H1 (cell line): ENCODE results near the gene TFF1. TPM values are rescaled to one million over a fixed set of nuclear protein-coding genes. Genes with fewer than 3 reads are reported as not detected.

Experiments
- CTCF ChIA-PET: fragments of 300-600 bp; sonication (Branson Sonifier 250); formaldehyde crosslinking; loops from one replicate; lab custom pipeline; 2021; ENCODE audit not compliant: partially characterized antibody; lab: Charles Lee
- POLR2A ChIA-PET: fragments of 300-600 bp; sonication (Branson Sonifier 250); formaldehyde crosslinking; loops from one replicate; lab custom pipeline; 2021; ENCODE audit warnings: inconsistent platforms; ENCODE audit not compliant: partially characterized antibody; lab: Charles Lee
- DNase-seq, 2 experiments: peaks; one replicate each; pipeline versions ENCODE4 v3.0.0 to v3.0.0-alpha.2; 2010 to 2022; ENCODE audit warnings: low spot score in 2 of 2, low read depth in 1 of 2, mixed read lengths in 1 of 2
- FAIRE-seq: peaks from 2 replicates; lab custom pipeline; 2011; peaks lifted over from hg19 to GRCh38; lab: Jason Lieb, UNC
- H2AFZ ChIP-seq: 2 replicates; pipeline ENCODE4 v1.8.1; 2012; ENCODE audit warnings: low read length, inconsistent platforms
- H2AK5ac ChIP-seq: 2 replicates; pipeline ENCODE4 v1.6.1; 2013; ENCODE audit warnings: low read depth, low read length
- H2BK120ac ChIP-seq: replicated peaks from 2 replicates; pipeline ENCODE3; 2013; ENCODE audit warnings: low read depth, low read length, inconsistent platforms
- H2BK12ac ChIP-seq: 2 replicates; pipeline ENCODE4 v1.6.1; 2013; ENCODE audit warnings: low read depth, low read length
- H2BK15ac ChIP-seq: 2 replicates; pipeline ENCODE4 v1.6.1; 2013; ENCODE audit warnings: low read length
- H2BK20ac ChIP-seq: 2 replicates; pipeline ENCODE4 v1.6.1; 2013; ENCODE audit warnings: low read length
- H2BK5ac ChIP-seq: 2 replicates; pipeline ENCODE4 v1.6.1; 2013; ENCODE audit warnings: low read depth, low read length
- H3K14ac ChIP-seq: 2 replicates; pipeline ENCODE4 v1.6.1; 2013; ENCODE audit warnings: inconsistent platforms; ENCODE audit not compliant: insufficient read length
- H3K18ac ChIP-seq: 2 replicates; pipeline ENCODE4 v1.6.1; 2013; ENCODE audit warnings: low read length; ENCODE audit errors: extremely low read depth
- H3K23ac ChIP-seq: 2 replicates; pipeline ENCODE4 v1.6.1; 2013; ENCODE audit warnings: inconsistent platforms; ENCODE audit not compliant: insufficient read length
- H3K23me2 ChIP-seq: 2 replicates; pipeline ENCODE4 v1.6.1; 2013; ENCODE audit warnings: low read depth, low read length
- H3K27ac ChIP-seq: 2 replicates; pipeline ENCODE4 v1.6.1; 2011; ENCODE audit warnings: low read depth, low read length, inconsistent platforms
- H3K27me3 ChIP-seq, 4 experiments: replicated peaks in 1 of 4; 1 replicate in 1 of 4; 2 replicates in 3 of 4; pipeline versions ENCODE4 v1.6.1 to v1.8.1; 2011 to 2013; ENCODE audit warnings: low read length in 3 of 4, mild to moderate bottlenecking in 3 of 4, inconsistent platforms in 2 of 4, mixed read lengths in 2 of 4, moderate library complexity in 1 of 4; ENCODE audit not compliant: control insufficient read depth in 3 of 4, insufficient read depth in 3 of 4; ENCODE audit errors: extremely low read depth in 1 of 4
- H3K36me3 ChIP-seq, 4 experiments: 2 replicates each; pipeline versions ENCODE4 v1.6.1 to v1.8.1; 2011 to 2013; ENCODE audit warnings: mild to moderate bottlenecking in 4 of 4, low read length in 3 of 4, moderate library complexity in 2 of 4, control low read depth in 1 of 4, inconsistent platforms in 1 of 4; ENCODE audit not compliant: insufficient read depth in 4 of 4, control insufficient read depth in 2 of 4
- H3K4ac ChIP-seq: replicated peaks from 2 replicates; pipeline ENCODE3; 2013; ENCODE audit warnings: low read length, low read depth, mixed read lengths, inconsistent platforms; ENCODE audit not compliant: insufficient read length
- H3K4me1 ChIP-seq, 4 experiments: replicated peaks in 1 of 4; 1 replicate in 1 of 4; 2 replicates in 3 of 4; pipeline versions ENCODE4 v1.6.1 to v1.8.1; 2011 to 2013; ENCODE audit warnings: low read length in 3 of 4, inconsistent platforms in 2 of 4, mixed read lengths in 1 of 4; ENCODE audit not compliant: insufficient read depth in 4 of 4, control insufficient read depth in 3 of 4
- H3K4me2 ChIP-seq, 2 experiments: 2 replicates each; pipeline versions ENCODE4 v1.6.1 to v1.8.1; 2011 to 2013; ENCODE audit warnings: low read depth in 2 of 2, low read length in 2 of 2, control low read depth in 1 of 2, inconsistent platforms in 1 of 2, mild to moderate bottlenecking in 1 of 2; ENCODE audit not compliant: insufficient read depth in 1 of 2
- H3K4me3 ChIP-seq, 4 experiments: fragments of 200-600, 300-600 bp in 1 of 4; sonication (generic), shearing (Covaris generic), sonication (Bioruptor Twin) in 1 of 4; 2 replicates each; pipeline versions ENCODE4 v1.5.1 to v1.8.1; 2011 to 2016; ENCODE audit warnings: low read length in 4 of 4, low read depth in 3 of 4, control low read depth in 2 of 4, inconsistent platforms in 2 of 4, mild to moderate bottlenecking in 2 of 4, mixed read lengths in 1 of 4, moderate library complexity in 1 of 4; ENCODE audit not compliant: insufficient read depth in 2 of 4; ENCODE audit errors: extremely low read depth in 1 of 4
- H3K56ac ChIP-seq: replicated peaks from 2 replicates; pipeline ENCODE3; 2013; ENCODE audit warnings: low read depth, mild to moderate bottlenecking, mixed read lengths, low read length, inconsistent platforms; ENCODE audit not compliant: insufficient read length
- H3K79me1 ChIP-seq: 2 replicates; pipeline ENCODE4 v1.6.1; 2013; ENCODE audit warnings: low read depth, low read length, control low read depth
- H3K79me2 ChIP-seq, 2 experiments: 2 replicates each; pipeline versions ENCODE4 v1.6.1 to v1.8.1; 2012 to 2013; ENCODE audit warnings: low read length in 2 of 2, mild to moderate bottlenecking in 2 of 2, inconsistent platforms in 1 of 2; ENCODE audit not compliant: insufficient read depth in 2 of 2, control insufficient read depth in 1 of 2
- H3K9ac ChIP-seq, 4 experiments: replicated peaks in 1 of 4; 1 replicate in 1 of 4; 2 replicates in 3 of 4; pipeline versions ENCODE4 v1.6.1 to v1.8.1; 2011 to 2013; ENCODE audit warnings: low read depth in 3 of 4, low read length in 3 of 4, control low read depth in 2 of 4, mild to moderate bottlenecking in 2 of 4, moderate library complexity in 2 of 4, inconsistent platforms in 1 of 4; ENCODE audit errors: extremely low read depth in 1 of 4
- H3K9me3 ChIP-seq, 2 experiments: 2 replicates each; pipeline versions ENCODE4 v1.6.1 to v1.8.1; 2012 to 2013; ENCODE audit warnings: mild to moderate bottlenecking in 2 of 2, moderate library complexity in 2 of 2, control low read depth in 1 of 2, inconsistent platforms in 1 of 2, low read depth in 1 of 2, low read length in 1 of 2, mixed read lengths in 1 of 2; ENCODE audit not compliant: insufficient read depth in 2 of 2
- H4K20me1 ChIP-seq, 2 experiments: replicated peaks in 1 of 2; 2 replicates each; pipeline versions ENCODE3 to v1.8.1; 2011 to 2013; ENCODE audit warnings: inconsistent platforms in 2 of 2, low read length in 2 of 2, mild to moderate bottlenecking in 1 of 2; ENCODE audit not compliant: insufficient read depth in 2 of 2, control insufficient read depth in 1 of 2
- H4K5ac ChIP-seq: 2 replicates; pipeline ENCODE4 v1.6.1; 2013; ENCODE audit warnings: low read length, low read depth, mixed read lengths, inconsistent platforms; ENCODE audit not compliant: insufficient read length
- H4K8ac ChIP-seq: 2 replicates; pipeline ENCODE4 v1.8.0; 2013; ENCODE audit warnings: mild to moderate bottlenecking, moderate library complexity, low read length, inconsistent platforms; ENCODE audit not compliant: insufficient read depth; ENCODE audit errors: extremely low read depth
- H4K91ac ChIP-seq: replicated peaks from 2 replicates; pipeline ENCODE3; 2013; ENCODE audit warnings: low read length, mixed read lengths, inconsistent platforms; ENCODE audit not compliant: insufficient read length
- CBX5 ChIP-seq: fragments of 300-800, 300-1000 bp; sonication (generic); IDR thresholded peaks from 2 replicates; pipeline ENCODE4 v1.7.1; 2016; ENCODE audit warnings: antibody characterized with exemption, low read length, low read depth
- CHD2 ChIP-seq: IDR thresholded peaks from 2 replicates; pipeline ENCODE4 v1.6.1; 2012; ENCODE audit warnings: low read length, improper control_type of control experiment
- CTBP2 ChIP-seq: IDR thresholded peaks from 2 replicates; pipeline ENCODE4 v1.7.0; 2011; ENCODE audit warnings: borderline replicate concordance, mild to moderate bottlenecking, moderate library complexity, mixed read lengths, low read length; ENCODE audit not compliant: insufficient read depth, insufficient read length
- E2F6 ChIP-seq: IDR thresholded peaks from 2 replicates; pipeline ENCODE4 v1.6.1; 2012; ENCODE audit warnings: inconsistent platforms
- KDM1A ChIP-seq: fragments of 200-600, 300-600 bp; sonication (generic); IDR thresholded peaks from 2 replicates; pipeline ENCODE4 v1.7.1; 2016; ENCODE audit warnings: mild to moderate bottlenecking, low read length, borderline replicate concordance
- POLR2AphosphoS5 ChIP-seq: IDR thresholded peaks from 2 replicates; pipeline ENCODE4 v1.6.1; 2011; ENCODE audit warnings: low read depth, low read length
- POU5F1 ChIP-seq: IDR thresholded peaks from 2 replicates; pipeline ENCODE4 v1.6.1; 2011; ENCODE audit warnings: low read depth, mild to moderate bottlenecking, low read length, moderate library complexity
- SAP30 ChIP-seq: fragments of 300-600 bp; sonication (generic); IDR thresholded peaks from 2 replicates; pipeline ENCODE4 v1.7.1; 2012; ENCODE audit warnings: low read length, moderate library complexity, mild to moderate bottlenecking, inconsistent platforms; ENCODE audit not compliant: insufficient read depth, insufficient replicate concordance
- SIN3A ChIP-seq, 2 experiments: IDR thresholded peaks in 1 of 2; conservative IDR thresholded peaks in 1 of 2; 2 replicates each; pipeline ENCODE4 v1.6.1; 2011 to 2012; ENCODE audit warnings: low read length in 2 of 2, improper control_type of control experiment in 1 of 2, low read depth in 1 of 2, mild to moderate bottlenecking in 1 of 2
- SP1 ChIP-seq: IDR thresholded peaks from 2 replicates; pipeline ENCODE4 v1.6.1; 2011; ENCODE audit warnings: low read depth, low read length
- TCF12 ChIP-seq: IDR thresholded peaks from 2 replicates; pipeline ENCODE4 v1.6.1; 2011; ENCODE audit warnings: low read depth, mild to moderate bottlenecking, low read length
- USF2 ChIP-seq: IDR thresholded peaks from 2 replicates; pipeline ENCODE4 v1.6.1; 2011; ENCODE audit warnings: low read length, improper control_type of control experiment
- WGBS, 2 experiments: shearing (Covaris generic) in 1 of 2; methylation state at CpG; one replicate each; pipeline versions ENCODE4 v1.1.6 to v1.1.7; 2013 to 2015; ENCODE audit warnings: low lambda C conversion rate in 2 of 2, mixed read lengths in 2 of 2, inconsistent platforms in 1 of 2, low coverage in 1 of 2, missing lambda C conversion rate in 1 of 2; ENCODE audit not compliant: insufficient replicate concordance in 2 of 2, insufficient coverage in 1 of 2, insufficient read length in 1 of 2; ENCODE audit errors: extremely low coverage in 1 of 2, missing lambda C conversion rate in 1 of 2; 5-methylcytosine and 5-hydroxymethylcytosine counted together
- polyA plus RNA-seq, 7 experiments: library from polyadenylated mRNA; depleted of rRNA in 3 of 7; stranded (reverse) in 5 of 7; unstranded in 2 of 7; fragments of >200 nt in 5 of 7; fragments of 200-250 nt in 2 of 7; gene quantifications; 1 replicate in 5 of 7; 2 replicates in 1 of 7; 4 replicates in 1 of 7; pipeline versions ENCODE4 v1.2.1 to v1.2.3, GENCODE V29; 2011 to 2013; ENCODE audit warnings: missing spikeins in 2 of 7, mixed read lengths in 2 of 7
- total RNA-seq: library from RNA; stranded (reverse); fragmentation: NEBNext Ultra II Directional; extraction: Animal tissue kit (Norgen Biotek cat#: 25700); gene quantifications from 2 replicates; pipeline ENCODE4 v1.2.1, GENCODE V29; 2021

Gene TFF1
- total and polyA plus RNA-seq, 2 of the 8 experiments (the other 6 are each of a cell fraction or from before 2014, with no cell fraction given) = not detected

DNA sequence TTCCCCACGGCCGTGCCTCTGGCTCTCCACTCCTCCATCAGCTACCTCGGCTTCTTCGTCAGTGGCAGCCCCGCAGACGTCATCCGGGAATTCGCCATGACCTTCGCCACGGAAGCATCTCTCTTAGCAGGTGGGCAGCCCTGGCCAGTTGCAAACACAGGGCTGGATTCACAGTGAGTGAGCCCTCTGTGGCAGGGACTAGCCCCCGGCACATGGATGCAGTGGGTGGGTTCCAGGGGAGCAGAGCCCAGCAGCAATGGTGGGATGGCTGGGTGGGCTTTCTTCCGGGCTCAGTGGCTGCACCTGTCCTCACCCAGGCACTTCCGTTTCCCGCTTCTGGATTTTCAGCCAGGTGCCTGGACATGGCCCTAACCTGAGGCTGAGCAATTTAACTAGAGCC is 46.8 kb upstream of the TFF1 start:
- POLR2A ChIA-PET = interaction anchor here (0.9 to 1.1 kb wide), 2 partner anchors 21 to 36 kb away, joined by 3 read pairs; no protein-coding TSS in a partner anchor
- H3K14ac ChIP-seq = no peak overlapping the region
- FAIRE-seq = no peak
- TF ChIP-seq TCF12 = no peak
- no peak for TF ChIP-seq POU5F1
- TF ChIP-seq CHD2 = no peak
- no peak for TF ChIP-seq USF2
- TF ChIP-seq SP1 = no peak
- no peak for TF ChIP-seq SIN3A (conservative IDR thresholded peaks at IDR 0.05 in 1 of 2, IDR thresholded peaks at IDR 0.05 in 1 of 2; ENCODE audit: low read depth in 1 of 2, low read length in 2 of 2)
- TF ChIP-seq CTBP2 = no peak
- no peak for TF ChIP-seq SAP30
- TF ChIP-seq CBX5 = no peak
- TF ChIP-seq KDM1A = no peak
- no peak for TF ChIP-seq E2F6
- no peak for TF ChIP-seq POLR2AphosphoS5

More for the DNA sequence above, 46.8 kb upstream of the TFF1 start:
- Histone ChIP-seq H3K27me3 (no peaks in the 10 kb centered on the region), H4K91ac (no peak overlapping the region), H3K23ac (no peak overlapping the region), H2AFZ (no peak overlapping the region), H3K4me1 (peaks cover 0 to 3% (median 1%) of the 10 kb centered on the region in 4 experiments; a peak in 4 of 7 replicates), H4K5ac (no peak overlapping the region), H3K23me2 (peaks cover 6% of the 10 kb centered on the region), H3K4me3 (no peak overlapping the region), H2BK120ac (no peak overlapping the region), H3K56ac (no peak overlapping the region), H3K27ac (no peak overlapping the region), H4K8ac (no peak overlapping the region), H3K4me2 (no peak overlapping the region), H2BK12ac (no peak overlapping the region), H2BK20ac (no peak overlapping the region), H3K9ac (no peak overlapping the region), H2BK5ac (no peak overlapping the region), H2BK15ac (no peak overlapping the region), H3K4ac (no peak overlapping the region), H3K79me1 (no peaks in the 10 kb centered on the region), H3K36me3 (no peaks in the 10 kb centered on the region), H3K79me2 (no peaks in the 10 kb centered on the region), H3K18ac (no peak overlapping the region), H3K9me3 (no peaks in the 10 kb centered on the region), H4K20me1 (peaks cover 0 to 3% of the 10 kb centered on the region in 2 experiments), H2AK5ac (no peak overlapping the region)
- no peak for DNase-seq
- CTCF ChIA-PET = interaction anchor here (1.6 to 4.2 kb wide), 3 partner anchors 35 to 103 kb away, joined by 5 to 19 read pairs (median 7); no protein-coding TSS in a partner anchor
- 92% methylated on average over 14 of the region's 14 CpGs; no CpG with 5 or more reads in 1 of the 2 experiments for WGBS, 2 experiments
